SKM-1 treated with dmso at 0.1 percent for 144 hours (cell line): ENCODE results near the gene VPS37D.
"Not testable (repeated sequence)": the region's sequence is repeated elsewhere in the genome, so short reads cannot be mapped to it uniquely, and the experiment has no call there.

ENCODE experiments used
- DNase-seq: peaks from one replicate; lab custom pipeline; 2025; ENCODE audit not compliant: unreplicated experiment; lab: John Stamatoyannopoulos, UW

The VPS37D gene

DNA sequence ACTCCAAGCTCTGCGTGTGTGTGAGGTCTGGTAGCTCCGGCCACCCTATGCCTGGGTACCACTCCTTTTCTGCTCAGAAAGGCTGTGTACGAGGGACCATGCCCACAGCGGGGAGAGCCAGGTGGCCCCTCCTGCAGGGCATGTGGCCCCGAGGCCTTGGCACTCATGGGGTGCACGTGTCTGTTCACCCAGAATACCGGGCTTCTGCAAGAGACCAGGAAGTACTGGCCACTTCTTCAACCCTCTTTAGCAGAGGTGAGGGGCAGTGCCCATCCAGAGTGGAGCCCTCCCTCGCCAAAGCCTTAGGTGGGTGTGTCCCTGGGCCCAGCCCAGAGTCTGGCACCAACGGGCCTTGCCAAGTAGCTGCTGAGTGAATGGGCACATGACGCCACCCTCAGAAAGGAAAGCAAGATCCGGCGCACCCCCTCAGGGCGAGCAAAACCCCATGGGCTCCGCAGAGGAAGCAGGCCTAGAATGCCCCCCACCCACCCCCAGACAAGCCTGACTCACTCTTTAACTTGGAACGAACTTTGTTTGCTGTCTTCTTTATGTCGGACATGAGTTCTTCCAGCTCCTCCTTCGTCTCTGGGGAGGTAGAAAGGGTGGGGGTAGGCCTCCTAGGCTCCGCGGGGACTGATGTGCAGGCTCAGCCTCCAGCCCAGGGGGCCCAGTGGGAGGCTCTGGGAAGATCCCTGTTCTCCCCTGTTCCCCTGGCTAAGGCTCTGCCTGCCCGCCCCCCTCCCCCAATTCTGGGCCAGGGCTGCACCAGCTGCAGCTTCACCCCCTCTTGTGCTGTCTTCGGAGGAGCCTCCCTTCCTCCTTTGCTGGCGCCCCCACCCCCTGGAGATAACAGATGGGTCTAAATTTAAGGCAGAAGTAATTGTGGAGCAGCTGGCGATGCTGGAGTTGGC is 37.3 kb downstream of the VPS37D start:
- no peak for DNase-seq

DNA sequence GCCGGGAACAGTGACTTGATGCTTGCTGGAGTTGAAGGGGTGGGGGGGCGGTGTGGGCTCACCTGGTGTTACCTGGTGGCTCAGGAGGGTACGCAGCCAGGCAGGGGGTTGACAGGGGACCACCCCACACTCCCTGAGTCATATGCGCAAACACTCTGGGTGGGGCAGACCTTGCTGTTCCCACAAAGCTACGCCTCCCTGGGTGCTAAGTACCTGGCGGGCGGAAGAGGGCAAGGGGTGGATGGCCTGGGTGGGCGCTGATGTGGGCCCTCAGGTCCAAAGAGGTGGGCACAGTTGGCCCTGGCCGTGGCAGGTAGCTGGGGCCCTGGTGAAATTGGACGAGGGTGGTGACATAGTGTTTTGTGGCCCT is 37.9 kb downstream of the VPS37D start:
- DNase-seq, result no peak

DNA sequence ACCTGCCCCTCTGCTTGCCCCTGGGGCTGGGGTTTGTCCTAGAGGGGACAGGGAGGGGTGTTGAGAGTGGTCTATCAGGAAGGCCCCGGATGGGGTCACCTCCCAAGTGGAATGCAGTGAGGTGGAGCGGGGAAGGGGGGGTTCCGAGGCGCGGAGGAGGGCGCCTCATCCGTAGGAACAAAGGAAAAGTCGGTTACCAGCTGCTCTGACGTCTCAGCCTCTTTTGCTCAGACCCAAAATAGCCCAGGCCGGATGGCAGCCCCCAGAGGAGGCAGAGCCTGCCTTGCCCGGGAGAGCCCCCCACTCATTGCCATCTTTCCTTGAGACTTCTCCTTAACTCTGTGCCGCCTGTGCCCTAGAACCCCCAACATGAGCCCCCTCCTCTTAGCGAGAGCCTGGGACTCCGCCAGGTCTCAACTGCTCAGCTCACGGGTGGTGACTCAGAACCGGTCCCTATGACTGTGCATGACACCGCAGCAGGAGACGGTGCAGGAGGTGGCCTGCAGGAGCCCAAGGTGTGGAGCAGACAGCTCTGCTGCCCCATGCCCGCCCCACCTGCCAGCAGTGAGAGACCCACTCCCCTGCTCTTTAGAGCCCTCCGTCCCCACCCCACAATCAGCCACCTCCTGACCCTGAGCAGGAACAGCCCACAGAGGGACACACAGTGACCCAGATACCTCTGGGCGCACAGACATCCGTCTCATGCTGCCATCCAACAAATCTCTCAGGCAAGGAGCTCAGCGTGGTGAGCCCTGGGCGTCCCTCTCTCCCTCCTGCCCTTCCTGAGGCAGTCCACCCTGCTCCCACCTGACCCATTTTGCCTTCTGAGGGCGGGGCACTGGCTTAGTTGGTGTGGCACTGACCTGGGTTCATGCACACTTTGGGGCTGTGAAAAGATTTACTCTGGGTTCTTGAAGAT is 38.8 kb downstream of the VPS37D start:
- no peak for DNase-seq

DNA sequence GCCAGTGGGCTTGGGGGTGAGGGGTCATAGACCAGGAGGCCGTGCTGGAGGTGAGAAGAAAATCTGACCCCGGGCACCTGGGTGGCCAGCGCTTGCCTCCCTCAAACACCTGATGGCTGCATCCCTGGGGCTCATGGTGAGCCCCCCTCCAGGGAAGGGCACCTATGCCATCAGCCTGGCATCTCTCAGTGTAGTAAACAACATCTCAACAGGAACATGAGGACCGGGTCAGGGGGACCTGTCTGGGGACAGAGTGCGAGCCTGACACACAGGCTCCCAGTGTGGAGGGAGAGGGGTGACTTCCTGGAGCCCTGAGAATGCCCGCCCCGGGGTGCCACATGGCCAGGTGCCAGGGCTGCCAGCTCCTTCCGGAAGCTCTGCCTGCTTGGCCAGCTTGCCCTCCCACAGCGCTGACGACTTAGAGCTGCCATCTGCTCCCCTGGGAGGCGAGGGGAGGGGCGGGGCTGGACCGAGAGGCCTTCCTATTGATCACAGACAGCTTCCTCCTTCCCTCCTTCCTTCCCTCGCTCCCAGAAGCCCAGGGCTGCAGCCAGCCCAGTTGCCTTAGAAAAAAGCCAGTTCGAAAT is 39.5 kb downstream of the VPS37D start:
- DNase-seq, result no peak

DNA sequence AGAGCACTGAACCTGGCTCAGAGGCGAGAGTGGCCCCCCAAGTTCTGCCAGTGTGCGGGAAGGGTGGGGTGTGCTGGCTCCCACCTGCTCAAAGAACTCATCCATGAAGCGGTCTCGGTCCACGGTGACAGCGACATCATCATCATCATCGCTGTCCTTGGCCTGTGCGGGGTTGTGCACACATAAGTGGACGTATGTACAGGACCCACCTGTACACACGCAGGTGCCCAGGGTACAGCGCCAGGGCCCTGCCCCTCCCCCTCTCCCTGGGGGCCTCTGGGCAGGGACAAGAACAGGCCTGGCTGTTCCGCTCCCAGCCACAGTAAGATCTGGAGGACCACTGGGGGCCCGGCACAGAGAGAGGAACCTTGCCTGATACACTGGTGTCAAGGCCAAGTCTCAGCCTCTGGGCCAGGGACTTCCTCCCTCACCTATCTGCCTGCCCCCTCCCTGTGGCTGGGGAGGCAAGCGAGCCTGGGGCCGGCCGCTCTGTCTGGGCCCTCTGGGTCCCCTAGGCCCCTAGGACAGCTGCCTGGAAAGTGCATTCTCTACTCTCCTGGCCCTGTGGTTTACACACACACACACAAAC is 41.4 kb downstream of the VPS37D start:
- no peak for DNase-seq

DNA sequence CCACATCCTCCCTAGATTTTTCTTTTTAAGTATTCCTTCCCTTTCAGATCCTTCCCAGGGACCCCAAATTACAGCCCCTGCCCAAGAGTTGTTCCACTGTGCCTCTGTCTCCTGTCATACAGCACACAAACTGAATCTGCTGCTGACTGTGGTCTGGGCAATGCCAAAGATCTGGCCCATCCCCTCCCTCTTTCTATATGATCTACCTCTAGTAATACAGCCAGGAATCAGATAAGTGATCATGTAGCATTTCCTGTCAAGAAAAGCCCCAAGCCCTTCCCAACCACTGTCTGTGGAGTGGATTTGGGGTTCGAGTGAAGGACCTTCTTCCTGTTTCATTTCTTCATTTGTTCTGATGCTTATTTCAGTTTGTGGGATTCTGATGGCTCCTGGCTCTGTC is 45.1 kb downstream of the VPS37D start:
- DNase-seq, result no peak

DNA sequence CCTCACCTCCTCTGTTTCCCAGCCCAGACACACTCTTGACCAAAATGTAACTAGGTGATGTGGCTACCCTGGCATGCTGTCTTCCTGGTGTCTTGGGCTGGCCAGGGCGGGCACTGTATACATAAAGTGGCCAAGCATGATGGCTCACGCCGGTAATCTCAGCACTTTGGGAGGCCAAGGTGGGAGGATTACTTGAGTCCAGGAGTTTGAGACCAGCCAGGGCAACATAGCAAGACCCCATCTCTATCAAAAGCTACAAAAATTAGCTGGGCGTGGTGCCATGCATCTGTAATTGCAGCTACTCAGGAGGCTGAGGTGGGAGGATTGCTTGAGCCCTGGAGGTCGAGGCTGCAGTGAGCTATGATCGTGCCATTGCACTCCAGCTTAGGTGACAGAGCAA is 45.7 kb downstream of the VPS37D start:
- not testable (repeated sequence) for DNase-seq

DNA sequence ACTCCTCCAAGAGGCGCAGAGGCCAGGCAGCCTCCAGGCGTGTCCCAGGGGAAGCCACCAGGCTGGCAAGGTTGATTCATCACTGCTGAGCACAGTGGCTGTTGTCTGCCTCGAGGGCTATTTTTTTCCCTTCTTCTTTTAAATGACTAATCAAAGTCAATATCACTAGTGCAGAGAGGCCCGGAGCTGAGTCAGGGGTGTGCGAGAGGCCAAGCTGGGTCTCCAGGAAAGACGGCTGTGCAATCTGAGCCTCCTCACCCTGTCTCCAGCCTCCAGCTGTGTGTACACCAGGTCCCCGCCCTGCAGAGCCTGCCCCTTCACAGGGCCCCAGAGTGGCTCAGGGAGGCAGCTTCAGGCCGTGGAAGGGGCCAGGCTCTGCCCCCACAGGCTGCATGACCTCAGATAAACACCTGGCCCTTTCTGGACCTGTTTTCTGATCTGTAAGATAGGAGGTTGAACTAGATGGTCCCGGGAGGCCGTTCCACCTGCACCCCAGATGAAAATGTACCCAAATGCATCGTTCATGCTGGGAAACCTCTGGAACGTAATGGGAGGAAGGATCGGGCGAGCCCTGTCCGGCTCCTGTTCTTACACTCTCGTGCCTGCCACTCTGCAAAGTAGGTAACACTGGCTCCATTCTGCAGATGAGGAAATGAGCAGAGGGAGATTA is 48.2 kb downstream of the VPS37D start:
- DNase-seq, result no peak

DNA sequence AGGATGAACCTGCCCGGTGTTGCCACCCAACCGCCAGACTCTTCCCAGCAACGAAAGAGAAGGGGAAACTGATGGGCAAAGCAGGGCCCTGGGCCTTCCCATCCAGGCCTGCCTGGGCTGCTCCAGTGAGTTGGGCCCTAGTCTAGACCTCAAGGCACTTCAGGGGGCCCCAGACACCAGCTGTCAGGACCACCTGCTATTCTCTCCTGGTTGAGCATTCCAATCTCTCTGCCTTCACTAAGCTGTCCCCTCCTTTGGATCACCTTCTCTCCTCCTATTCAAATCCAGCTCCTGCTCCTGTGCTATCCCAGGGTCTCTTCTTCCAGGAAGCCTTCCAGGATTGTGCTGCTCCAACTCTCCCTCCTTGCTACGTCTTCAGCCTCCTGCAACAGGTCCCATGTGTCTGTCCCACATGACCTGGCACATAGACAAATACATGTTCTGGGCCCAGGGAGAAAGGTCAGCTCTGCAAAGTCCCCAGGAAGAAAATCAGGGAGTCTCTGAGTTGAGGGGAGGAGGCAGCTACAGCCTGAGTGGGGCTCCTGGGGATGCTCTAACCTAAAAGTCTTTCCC is 48.8 kb downstream of the VPS37D start:
- no peak for DNase-seq

DNA sequence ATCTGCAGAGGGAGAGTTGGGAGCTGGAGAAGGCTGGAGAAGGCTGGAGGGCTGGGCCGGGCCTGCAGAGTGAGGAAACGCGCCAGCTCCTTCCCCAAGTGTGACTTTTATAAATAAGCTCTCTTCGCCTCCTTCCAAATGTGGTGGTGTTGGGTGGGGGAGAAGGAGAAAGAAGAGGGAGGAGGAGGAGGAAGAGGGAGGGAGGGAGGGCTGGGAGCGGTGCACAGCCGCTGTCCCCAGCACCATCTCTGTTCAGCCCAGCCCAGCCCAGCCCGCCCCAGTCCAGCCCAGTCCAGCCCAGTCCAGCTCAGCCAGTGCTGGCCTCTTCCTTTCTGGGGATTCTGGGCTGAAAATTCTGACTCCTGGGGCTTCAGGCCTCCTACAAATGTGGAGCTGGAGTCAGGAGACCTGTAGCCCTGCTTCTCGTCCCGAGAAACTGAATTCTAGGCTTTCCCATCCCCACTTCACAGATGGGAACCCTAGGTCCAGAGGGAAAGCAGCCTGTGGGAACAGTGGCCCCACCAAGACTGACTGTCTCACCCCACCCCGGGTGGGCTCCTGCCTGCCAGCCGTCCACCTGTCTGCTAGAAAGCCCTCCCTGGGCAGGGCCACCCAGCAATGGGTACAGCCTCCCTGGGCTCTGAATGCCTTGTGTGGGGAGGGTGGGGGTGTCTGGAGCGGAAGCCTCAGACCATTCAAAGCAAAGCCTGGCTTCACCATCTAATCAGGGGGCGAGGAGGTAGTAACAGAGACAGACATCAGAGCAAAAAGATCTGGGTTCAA is 49.6 kb downstream of the VPS37D start:
- DNase-seq, result no peak

DNA sequence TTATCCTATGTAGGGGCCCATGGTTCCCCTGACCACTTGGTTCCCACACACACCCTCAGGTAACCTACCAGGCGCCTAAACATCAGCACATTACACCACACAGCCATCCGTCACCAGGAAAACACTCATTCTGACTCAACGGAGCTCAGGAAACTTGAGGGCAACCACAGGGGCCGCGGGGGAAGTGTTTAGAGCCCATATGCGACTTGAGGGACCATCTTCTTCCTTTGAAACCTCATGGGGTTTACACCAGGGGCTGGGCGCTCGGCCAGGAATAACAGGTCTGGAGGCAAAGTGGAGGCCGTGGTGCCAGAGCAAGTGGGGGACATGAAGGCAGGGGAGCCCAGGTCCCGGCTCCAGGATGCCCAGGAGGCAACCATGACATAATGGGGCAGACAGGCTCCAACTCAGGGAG is 50.4 kb downstream of the VPS37D start:
- peak; percentile 75 for DNase-seq

DNA sequence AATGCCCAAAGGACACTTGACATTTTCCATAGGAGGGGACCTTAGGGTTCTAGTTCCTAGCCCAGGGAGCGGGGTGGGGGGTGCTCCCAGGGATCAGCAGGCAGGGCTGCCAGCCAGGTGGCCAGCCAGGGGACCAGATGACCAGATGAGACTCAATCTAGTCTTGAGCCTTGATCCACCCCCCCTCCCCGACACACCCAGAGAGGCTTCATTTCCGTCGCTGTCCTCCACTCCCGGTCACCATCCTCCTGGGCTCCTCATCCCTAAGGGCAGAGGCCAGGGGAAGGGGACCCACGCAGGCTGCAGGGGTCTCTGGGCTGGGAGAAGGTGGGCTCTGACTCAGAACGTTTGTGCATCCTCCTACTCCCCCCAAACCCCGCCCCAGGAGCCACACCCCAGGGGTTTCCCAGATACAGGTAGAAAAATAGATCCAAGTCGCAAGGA is 50.8 kb downstream of the VPS37D start:
- DNase-seq, result no peak

DNA sequence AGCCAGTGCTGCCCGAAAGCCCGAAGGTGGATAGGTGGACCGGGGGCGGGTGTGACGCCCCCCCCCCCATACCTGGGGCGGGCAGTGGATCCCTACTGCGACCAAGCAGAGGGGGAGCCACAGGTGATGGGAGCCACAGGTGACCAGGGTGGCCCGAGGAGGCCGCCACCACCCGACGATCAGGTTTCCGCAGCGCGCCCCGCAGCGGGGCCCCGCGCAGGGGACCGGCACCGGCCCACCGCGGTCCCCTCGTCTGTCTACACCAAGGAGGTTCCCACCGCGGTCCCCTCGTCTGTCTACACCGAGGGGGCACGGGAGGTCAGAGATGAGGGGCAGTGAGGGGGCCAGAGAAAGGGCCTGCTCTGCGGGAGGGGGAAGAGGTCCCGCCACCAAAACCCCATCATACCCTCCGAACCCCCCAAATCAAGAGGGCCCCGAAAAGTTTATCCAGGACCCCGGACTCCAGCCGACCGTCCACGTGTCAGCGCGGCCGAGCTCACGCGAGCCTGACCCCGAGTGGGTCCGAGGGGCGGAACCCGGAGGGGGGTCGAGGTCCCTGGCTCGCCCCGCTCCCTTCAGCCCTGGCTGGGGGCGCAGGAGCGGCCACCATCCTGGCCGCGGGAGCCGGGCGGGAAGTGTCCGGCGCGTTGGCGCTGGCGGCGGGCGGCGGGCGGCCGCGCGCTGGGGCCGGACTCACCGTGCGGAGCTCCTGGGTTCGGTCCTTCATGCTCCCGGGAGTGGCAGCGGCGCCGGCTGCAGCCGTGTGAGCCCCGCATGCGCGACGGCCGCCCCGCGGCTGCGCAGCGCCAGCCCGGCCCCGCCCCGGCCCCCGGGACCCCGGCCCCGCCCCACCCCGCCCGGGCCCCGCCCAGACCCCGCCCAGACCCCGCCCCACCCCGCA is 51.5 kb downstream of the VPS37D start, which contains the start of gene STX1A:
Gene STX1A (minus strand): TSS at position 765 of the 901 bp plus-strand sequence. CDS start 38 bp downstream, at position 727.
- no peak for DNase-seq

DNA sequence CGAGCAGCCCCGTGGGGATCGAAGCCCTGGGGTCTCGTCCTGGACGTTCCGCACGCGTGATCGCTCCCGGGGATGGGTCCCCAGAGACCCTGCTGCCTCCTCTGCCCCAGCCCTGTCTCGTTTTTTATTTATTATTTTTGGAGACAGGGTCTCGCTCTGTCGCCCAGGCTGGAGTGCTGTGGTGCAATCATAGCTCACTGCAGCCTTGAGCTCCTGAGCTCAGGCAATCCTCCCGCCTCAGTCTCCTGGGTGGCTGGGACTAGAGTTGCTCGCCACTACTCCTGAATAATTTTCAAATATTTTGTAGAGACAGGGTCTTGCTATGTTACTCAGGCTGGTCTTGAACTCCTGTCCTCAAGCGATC is 52.2 kb downstream of the VPS37D start:
- no peak for DNase-seq

DNA sequence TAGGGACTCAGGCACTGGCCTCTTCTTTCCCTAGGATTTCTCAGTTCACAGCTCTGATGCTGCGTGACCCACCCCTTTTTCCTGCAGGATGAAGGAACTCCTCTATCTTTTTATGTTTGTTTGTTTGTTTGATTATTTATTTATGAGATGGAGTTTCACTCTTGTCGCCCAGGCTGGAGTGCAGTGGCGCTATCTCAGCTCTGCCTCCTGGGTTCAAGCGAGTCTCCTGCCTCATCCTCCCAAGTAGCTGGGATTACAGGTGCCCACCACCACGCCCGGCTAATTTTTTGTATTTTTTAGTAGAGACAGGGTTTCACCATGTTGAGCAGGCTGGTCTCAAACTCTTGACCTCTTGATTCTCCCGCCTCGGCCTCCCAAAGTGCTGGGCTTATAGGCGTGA is 52.8 kb downstream of the VPS37D start:
- DNase-seq, result not testable (repeated sequence)

DNA sequence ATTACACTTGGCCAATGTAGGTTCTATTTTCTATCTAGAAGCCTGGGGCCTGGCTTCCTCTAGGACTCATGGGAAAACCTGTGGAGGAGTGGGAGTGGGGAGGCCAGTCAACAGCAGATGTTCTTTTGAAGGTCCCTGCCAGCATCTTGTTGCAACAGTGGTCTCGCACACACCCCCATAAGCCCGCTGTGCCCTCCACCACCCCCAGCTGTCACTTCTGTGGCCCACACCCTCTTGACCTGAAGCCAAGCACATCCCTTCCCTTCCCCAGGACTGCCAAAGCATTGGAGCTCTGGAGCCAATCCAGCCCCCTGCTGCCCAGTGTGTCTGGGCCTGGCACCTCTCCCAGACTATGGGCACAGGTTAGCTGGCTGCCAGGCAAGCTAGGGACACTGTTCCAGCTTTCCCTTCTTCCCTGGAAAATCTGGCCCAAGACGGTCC is 53.8 kb downstream of the VPS37D start:
- DNase-seq, result no peak
